Measurements from ENCODE around the gene HS6ST3. TPM values are rescaled to one million over a fixed set of nuclear protein-coding genes. Genes with fewer than 3 reads are reported as not detected.

HS6ST3 gene
- total and polyA plus RNA-seq, 9 of the 15 experiments (the other 6 are each of a cell fraction or from before 2014, with no cell fraction given) = not detected

- BruUV-seq (replicated peaks) = no TSS peak
- Histone ChIP-seq H3K4me3 (no peak overlapping the region), H3K9me1 (ENCODE audit: control insufficient read depth, insufficient read depth, low read length) (no peaks in the 10 kb centered on the region), H4K20me1 (replicated peaks; ENCODE audit: control insufficient read depth, insufficient read depth, low read length) (no peaks in the 10 kb centered on the region), H2AFZ (ENCODE audit: low read depth, low read length) (no peak overlapping the region), H3K79me2 (ENCODE audit: control insufficient read depth, insufficient read depth, low read length) (no peaks in the 10 kb centered on the region), H3K27me3 (ENCODE audit: control insufficient read depth in 2 of 2, insufficient read depth in 2 of 2, low read length in 2 of 2) (peaks cover 16 to 19% of the 10 kb centered on the region in 2 experiments), H3K9me3 (replicated peaks; ENCODE audit: control insufficient read depth, insufficient read depth, low read depth, low read length) (no peaks in the 10 kb centered on the region), H3K4me1 (replicated peaks in 1 of 2; ENCODE audit: control insufficient read depth in 2 of 2, insufficient read depth in 2 of 2, low read length in 2 of 2) (peaks cover 0 to 18% of the 10 kb centered on the region in 2 experiments; a peak in 2 of 5 replicates), H3K36me3 (ENCODE audit: control insufficient read depth, insufficient read depth, low read length) (no peaks in the 10 kb centered on the region), H3K27ac (ENCODE audit: extremely low read depth, low read depth, low read length) (no peak overlapping the region), H3K9ac (ENCODE audit: insufficient read depth in 1 of 2, low read depth in 2 of 2, low read length in 2 of 2) (no peak overlapping the region), H3K4me2 (ENCODE audit: insufficient read depth, low read length) (no peak overlapping the region)
- 9% methylated on average over 33 of the region's 57 CpGs for WGBS (ENCODE audit: insufficient coverage, low coverage, missing lambda C conversion rate)
- ChIA-PET POLR2A (interaction anchor here (0.5 kb wide), 1 partner anchor 22 kb away, joined by 3 read pairs; no protein-coding TSS in a partner anchor), CTCF (ENCODE audit: low intra/inter-chr PET ratio) (no interaction called here)
- intact Hi-C loops (cut with micrococcal nuclease) = no loop called here
- no peak for ATAC-seq
- FAIRE-seq = no peak
- in situ Hi-C loops (cut with MboI) = no loop called here
- TF ChIP-seq CHD2 (IDR thresholded peaks at IDR 0.05; ENCODE audit: low read depth, low read length) = no peak
- TF ChIP-seq ESRRB (CRISPR knock-in tag; IDR thresholded peaks at IDR 0.05; ENCODE audit: borderline replicate concordance) = no peak
- TF ChIP-seq CBX1 (IDR thresholded peaks at IDR 0.05; ENCODE audit: low read depth) = no peak
- no peak for TF ChIP-seq RB1 (IDR thresholded peaks at IDR 0.05; ENCODE audit: low read depth)
- no peak for TF ChIP-seq HDAC1 (IDR thresholded peaks at IDR 0.05)
- no peak for TF ChIP-seq SP1 (CRISPR knock-in tag; IDR thresholded peaks at IDR 0.05)
- no peak for TF ChIP-seq SMAD3 (CRISPR knock-in tag; conservative IDR thresholded peaks at IDR 0.05)
- no peak for TF ChIP-seq ZBTB5 (IDR thresholded peaks at IDR 0.05)
- no peak for TF ChIP-seq KHSRP (IDR thresholded peaks at IDR 0.05)
- TF ChIP-seq, protein P1, sequence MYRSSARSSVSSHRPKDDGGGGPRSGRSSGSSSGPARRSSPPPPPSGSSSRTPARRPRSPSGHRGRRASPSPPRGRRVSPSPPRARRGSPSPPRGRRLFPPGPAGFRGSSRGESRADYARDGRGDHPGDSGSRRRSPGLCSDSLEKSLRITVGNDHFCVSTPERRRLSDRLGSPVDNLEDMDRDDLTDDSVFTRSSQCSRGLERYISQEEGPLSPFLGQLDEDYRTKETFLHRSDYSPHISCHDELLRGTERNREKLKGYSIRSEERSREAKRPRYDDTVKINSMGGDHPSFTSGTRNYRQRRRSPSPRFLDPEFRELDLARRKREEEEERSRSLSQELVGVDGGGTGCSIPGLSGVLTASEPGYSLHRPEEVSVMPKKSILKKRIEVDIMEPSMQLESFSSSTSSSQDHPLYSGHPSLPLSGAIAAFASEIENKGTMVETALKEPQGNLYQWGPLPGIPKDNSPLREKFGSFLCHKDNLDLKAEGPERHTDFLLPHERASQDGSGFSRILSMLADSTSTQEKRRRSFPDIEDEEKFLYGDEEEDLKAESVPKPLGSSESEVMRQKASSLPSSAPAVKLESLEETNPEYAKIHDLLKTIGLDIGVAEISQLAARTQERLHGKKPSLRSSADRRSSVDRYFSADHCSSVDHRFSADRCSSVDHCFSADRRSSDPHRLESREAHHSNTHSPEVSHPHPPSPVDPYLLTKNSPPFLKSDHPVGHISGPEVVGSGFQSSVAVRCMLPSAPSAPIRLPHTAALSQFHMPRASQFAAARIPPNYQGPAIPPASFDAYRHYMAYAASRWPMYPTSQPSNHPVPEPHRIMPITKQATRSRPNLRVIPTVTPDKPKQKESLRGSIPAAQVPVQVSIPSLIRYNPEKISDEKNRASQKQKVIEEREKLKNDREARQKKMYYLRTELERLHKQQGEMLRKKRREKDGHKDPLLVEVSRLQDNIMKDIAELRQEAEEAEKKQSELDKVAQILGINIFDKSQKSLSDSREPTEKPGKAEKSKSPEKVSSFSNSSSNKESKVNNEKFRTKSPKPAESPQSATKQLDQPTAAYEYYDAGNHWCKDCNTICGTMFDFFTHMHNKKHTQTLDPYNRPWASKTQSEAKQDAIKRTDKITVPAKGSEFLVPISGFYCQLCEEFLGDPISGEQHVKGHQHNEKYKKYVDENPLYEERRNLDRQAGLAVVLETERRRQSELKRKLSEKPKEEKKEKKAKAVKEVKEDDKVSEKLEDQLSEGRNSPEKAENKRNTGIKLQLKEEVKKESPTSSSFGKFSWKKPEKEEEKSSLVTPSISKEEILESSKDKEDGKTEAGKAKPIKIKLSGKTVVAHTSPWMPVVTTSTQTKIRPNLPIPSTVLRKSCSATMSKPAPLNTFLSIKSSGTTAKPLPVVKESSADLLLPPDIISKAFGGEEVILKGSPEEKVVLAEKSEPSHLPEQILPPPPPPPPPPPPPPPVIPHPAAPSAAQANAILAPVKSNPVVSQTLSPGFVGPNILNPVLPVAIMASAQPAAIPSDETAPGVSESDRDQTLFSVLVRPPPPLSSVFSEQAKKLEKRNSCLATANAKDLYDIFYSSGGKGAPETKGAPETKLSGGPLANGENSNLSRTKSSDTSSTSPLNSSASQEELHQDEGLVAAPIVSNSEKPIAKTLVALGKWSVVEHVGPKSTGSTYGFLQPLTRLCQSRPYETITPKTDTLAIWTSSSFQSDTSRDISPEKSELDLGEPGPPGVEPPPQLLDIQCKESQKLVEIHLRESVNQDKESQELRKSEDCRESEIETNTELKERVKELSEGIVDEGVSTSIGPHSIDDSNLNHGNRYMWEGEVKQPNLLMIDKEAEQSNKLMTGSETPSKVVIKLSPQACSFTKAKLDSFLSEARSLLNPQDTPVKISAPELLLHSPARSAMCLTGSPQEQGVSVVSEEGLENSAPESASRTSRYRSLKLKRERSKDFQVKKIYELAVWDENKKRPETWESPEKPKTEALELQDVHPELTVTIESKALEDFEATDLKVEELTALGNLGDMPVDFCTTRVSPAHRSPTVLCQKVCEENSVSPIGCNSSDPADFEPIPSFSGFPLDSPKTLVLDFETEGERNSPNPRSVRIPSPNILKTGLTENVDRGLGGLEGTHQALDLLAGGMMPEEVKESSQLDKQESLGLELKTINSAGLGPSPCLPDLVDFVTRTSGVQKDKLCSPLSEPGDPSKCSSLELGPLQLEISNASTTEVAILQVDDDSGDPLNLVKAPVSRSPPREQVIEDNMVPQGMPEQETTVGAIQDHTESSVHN (IDR thresholded peaks at IDR 0.05; ENCODE audit: borderline replicate concordance in 1 of 2, low read depth in 1 of 2) = no peak
- no peak for TF ChIP-seq HOXB6 (CRISPR knock-in tag; IDR thresholded peaks at IDR 0.05; ENCODE audit: borderline replicate concordance)
- TF ChIP-seq ETS2 (tag; IDR thresholded peaks at IDR 0.05; ENCODE audit: borderline replicate concordance, poor library complexity, severe bottlenecking) = no peak
- no peak for DNase-seq (ENCODE audit: extremely low read depth in 1 of 4, low spot score in 3 of 4)
Observed at GRCh38 chr13:96091164-96092117, 1.5 kb downstream of the HS6ST3 start.
